Endothelial cell of umbilical vein (primary cell): ENCODE measurements around the gene TUFT1. TPM values are rescaled to one million over a fixed set of nuclear protein-coding genes. Genes with fewer than 3 reads are reported as not detected.

Experiments used
- BruUV-seq: library from RNA; stranded (reverse); fragments of 400-500 nt; replicated peaks from 2 replicates; lab custom pipeline; 2021; lab: Mats Ljungman, UMichigan
- CTCF ChIA-PET: fragments of 300-600, 350-600 bp; sonication (Branson Sonifier 250); formaldehyde crosslinking; loops from one replicate; lab custom pipeline; 2021; ENCODE audit warnings: antibody characterized with exemption, inconsistent platforms; lab: Charles Lee
- POLR2A ChIA-PET: fragments of 300-600, 350-600 bp; sonication (Branson Sonifier 250); formaldehyde crosslinking; loops from one replicate; lab custom pipeline; 2021; ENCODE audit warnings: antibody characterized with exemption, inconsistent platforms; lab: Charles Lee
- DNase-seq: peaks from one replicate; pipeline ENCODE4 v3.0.0-alpha.2; 2011; ENCODE audit warnings: low read depth, low spot score
- FAIRE-seq: peaks from 2 replicates; lab custom pipeline; 2011; peaks lifted over from hg19 to GRCh38; lab: Jason Lieb, UNC
- H2AFZ ChIP-seq: 2 replicates; pipeline ENCODE4 v1.6.0; 2012; ENCODE audit warnings: low read depth, low read length, control low read depth, inconsistent platforms
- H3K27ac ChIP-seq: 2 replicates; pipeline ENCODE4 v1.5.1; 2011; ENCODE audit warnings: low read depth, mild to moderate bottlenecking, control low read depth, low read length, moderate library complexity; ENCODE audit not compliant: insufficient read depth
- H3K27me3 ChIP-seq, 2 experiments: 2 replicates each; pipeline versions ENCODE4 v1.6.0 to v1.6.1; 2011; ENCODE audit warnings: low read length in 2 of 2, mixed read lengths in 1 of 2; ENCODE audit not compliant: control insufficient read depth in 2 of 2, insufficient read depth in 2 of 2
- H3K36me3 ChIP-seq, 2 experiments: 2 replicates in 1 of 2; 3 replicates in 1 of 2; pipeline ENCODE4 v1.5.1; 2011; ENCODE audit warnings: low read length in 2 of 2, mild to moderate bottlenecking in 1 of 2, moderate library complexity in 1 of 2; ENCODE audit not compliant: control insufficient read depth in 2 of 2, insufficient read depth in 2 of 2; ENCODE audit errors: extremely low read depth in 1 of 2
- H3K4me1 ChIP-seq: 3 replicates; pipeline ENCODE4 v1.5.1; 2011; ENCODE audit warnings: mild to moderate bottlenecking, low read length; ENCODE audit not compliant: control insufficient read depth, insufficient read depth; ENCODE audit errors: extremely low read depth
- H3K4me2 ChIP-seq: 2 replicates; pipeline ENCODE4 v1.6.1; 2011; ENCODE audit warnings: low read length, control low read depth, mixed read lengths; ENCODE audit not compliant: insufficient read depth
- H3K4me3 ChIP-seq, 3 experiments: fragments of 200-600 bp in 1 of 3; sonication (generic), shearing (Covaris generic) in 1 of 3; replicated peaks in 1 of 3; 2 replicates each; pipeline ENCODE4 v1.5.1; 2011 to 2016; ENCODE audit warnings: control low read depth in 3 of 3, low read length in 3 of 3, mild to moderate bottlenecking in 2 of 3, inconsistent platforms in 1 of 3, low read depth in 1 of 3, moderate library complexity in 1 of 3; ENCODE audit not compliant: insufficient read depth in 1 of 3
- H3K79me2 ChIP-seq: 2 replicates; pipeline ENCODE4 v1.6.0; 2012; ENCODE audit warnings: low read length, inconsistent platforms; ENCODE audit not compliant: control insufficient read depth, insufficient read depth
- H3K9ac ChIP-seq: replicated peaks from 2 replicates; pipeline ENCODE3; 2011; ENCODE audit warnings: low read length, control low read depth; ENCODE audit not compliant: insufficient read depth; ENCODE audit errors: extremely low read depth
- H3K9me1 ChIP-seq: replicated peaks from 3 replicates; pipeline ENCODE4 v1.6.0; 2011; ENCODE audit warnings: mild to moderate bottlenecking, low read length; ENCODE audit not compliant: control insufficient read depth, insufficient read depth; ENCODE audit errors: extremely low read depth
- H3K9me3 ChIP-seq: replicated peaks from 2 replicates; pipeline ENCODE4 v1.5.1; 2012; ENCODE audit warnings: low read length, inconsistent platforms; ENCODE audit not compliant: control insufficient read depth, insufficient read depth
- H4K20me1 ChIP-seq: replicated peaks from 2 replicates; pipeline ENCODE3; 2011; ENCODE audit warnings: mild to moderate bottlenecking, low read length; ENCODE audit not compliant: control insufficient read depth, insufficient read depth; ENCODE audit errors: extremely low read depth
- CTCF ChIP-seq, 2 donors: IDR thresholded peaks; 1 replicate in 1 of 2; 2 replicates in 1 of 2; pipeline ENCODE4 v1.5.1; 2011; ENCODE audit warnings: low read length in 2 of 2, mild to moderate bottlenecking in 2 of 2, moderate library complexity in 2 of 2, control low read depth in 1 of 2, inconsistent platforms in 1 of 2, low read depth in 1 of 2; ENCODE audit not compliant: insufficient read depth in 1 of 2; ENCODE audit errors: extremely low read depth in 1 of 2
- EZH2 ChIP-seq: IDR thresholded peaks from 2 replicates; pipeline ENCODE4 v1.6.1; 2012; ENCODE audit warnings: borderline replicate concordance, low read depth, mild to moderate bottlenecking, moderate library complexity, low read length, inconsistent platforms; ENCODE audit not compliant: severe bottlenecking
- FOS ChIP-seq: IDR thresholded peaks from 2 replicates; pipeline ENCODE4 v1.6.1; 2011; ENCODE audit warnings: mild to moderate bottlenecking, low read length, moderate library complexity, borderline replicate concordance; ENCODE audit not compliant: insufficient read depth
- GATA2 ChIP-seq: IDR thresholded peaks from 2 replicates; pipeline ENCODE4 v1.7.0; 2011; ENCODE audit warnings: low read depth, mild to moderate bottlenecking, moderate library complexity, mixed read lengths, low read length; ENCODE audit not compliant: insufficient read length, insufficient read depth
- JUN ChIP-seq: IDR thresholded peaks from 2 replicates; pipeline ENCODE4 v1.6.1; 2011; ENCODE audit warnings: borderline replicate concordance, low read depth; ENCODE audit not compliant: insufficient read length, insufficient read depth
- MYC ChIP-seq: IDR thresholded peaks from one replicate; pipeline ENCODE4 v1.6.1; 2011; ENCODE audit warnings: mild to moderate bottlenecking, low read depth, low read length
- POLR2A ChIP-seq: IDR thresholded peaks from 2 replicates; pipeline ENCODE4 v1.6.1; 2012; ENCODE audit warnings: low read depth, mild to moderate bottlenecking, control low read depth, low read length
- POLR2AphosphoS5 ChIP-seq: IDR thresholded peaks from 2 replicates; pipeline ENCODE4 v1.6.1; 2012; ENCODE audit warnings: low read depth, mild to moderate bottlenecking, control low read depth, low read length, moderate library complexity; ENCODE audit not compliant: insufficient read depth
- dilution Hi-C: fragments of 300-500 bp; cut with MboI; formaldehyde crosslinking; loops from one replicate; pipeline ENCODE4 v1.15.0; 2019; ENCODE audit warnings: low sequenced_read_pairs; ENCODE audit not compliant: extremely low pct_ligation_motif_present
- intact Hi-C: fragments of 100-400 bp; cut with micrococcal nuclease; formaldehyde crosslinking; loops from one replicate; pipeline ENCODE4 v1.10.0; 2022
- polyA plus RNA-seq, 4 experiments: library from polyadenylated mRNA; depleted of rRNA in 3 of 4; stranded (reverse) in 3 of 4; unstranded in 1 of 4; fragments of >200 nt; gene quantifications; 2 replicates each; pipeline versions ENCODE4 v1.2.1 to v1.2.3, GENCODE V29; 2011 to 2012; ENCODE audit warnings: missing spikeins in 1 of 4
- total RNA-seq: library from RNA; stranded (reverse); gene quantifications from 2 replicates; pipeline ENCODE4 v1.2.3, GENCODE V29; 2021
- TF ChIP-seq, protein P1 (sequence below): IDR thresholded peaks from 2 replicates; pipeline ENCODE4 v1.6.1; 2011; ENCODE audit not compliant: insufficient read depth, insufficient read length

TUFT1 gene
- total and polyA plus RNA-seq, 2 donors (not counting 3 experiments of a cell fraction or from before 2014, with no cell fraction given) = 4.3 to 5.1 TPM

- POLR2A ChIA-PET = no interaction called here
- H3K27ac ChIP-seq = no peak overlapping the region
- intact Hi-C loops (no loop called here), dilution Hi-C loops (no loop called here)
- FAIRE-seq (no peak), DNase-seq (no peak)
- H3K4me3 ChIP-seq = no peak overlapping the region
- no peaks in the 10 kb centered on the region for H3K27me3 ChIP-seq
- no peak overlapping the region for H3K4me2 ChIP-seq
- TF ChIP-seq POLR2A = no peak
- no peak for TF ChIP-seq POLR2AphosphoS5
- TF ChIP-seq, protein P1, sequence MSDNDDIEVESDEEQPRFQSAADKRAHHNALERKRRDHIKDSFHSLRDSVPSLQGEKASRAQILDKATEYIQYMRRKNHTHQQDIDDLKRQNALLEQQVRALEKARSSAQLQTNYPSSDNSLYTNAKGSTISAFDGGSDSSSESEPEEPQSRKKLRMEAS = no peak
- TF ChIP-seq EZH2 = no peak
- no peak for TF ChIP-seq GATA2
- TF ChIP-seq CTCF (IDR thresholded peaks at IDR 0.05; ENCODE audit: extremely low read depth in 1 of 2, insufficient read depth in 1 of 2, low read depth in 1 of 2, low read length in 2 of 2) = no peak
- no peak for TF ChIP-seq MYC
- no peak for TF ChIP-seq JUN
- TF ChIP-seq FOS = no peak
- no peaks in the 10 kb centered on the region for H4K20me1 ChIP-seq
- CTCF ChIA-PET = no interaction called here
- BruUV-seq = no TSS peak
- H3K9ac ChIP-seq = no peak overlapping the region
- no peaks in the 10 kb centered on the region for H3K79me2 ChIP-seq
- no peak overlapping the region for H2AFZ ChIP-seq
- H3K9me3 ChIP-seq = no peaks in the 10 kb centered on the region
- no peaks in the 10 kb centered on the region for H3K36me3 ChIP-seq
- no peaks in the 10 kb centered on the region for H3K9me1 ChIP-seq
- H3K4me1 ChIP-seq = no peaks in the 10 kb centered on the region
Measured at GRCh38 chr1:151583796-151584195, 43.7 kb downstream of the TUFT1 start.
